PC-9 (cell line): ENCODE results near the gene B3GALNT1. TPM values are rescaled to one million over a fixed set of nuclear protein-coding genes. Genes with fewer than 3 reads are reported as not detected.
"Not testable (repeated sequence)": the region's sequence is repeated elsewhere in the genome, so short reads cannot be mapped to it uniquely, and the experiment has no call there.

Experiments used
- BruUV-seq: library from RNA; stranded (reverse); fragments of 400-500 nt; replicated peaks from 2 replicates; lab custom pipeline; 2021; lab: Mats Ljungman, UMichigan
- CTCF ChIA-PET: fragments of 300-600 bp; sonication (Branson Sonifier 250); formaldehyde crosslinking; loops from one replicate; lab custom pipeline; 2022; ENCODE audit warnings: antibody characterized with exemption; lab: Charles Lee
- POLR2A ChIA-PET: fragments of 300-600 bp; sonication (Branson Sonifier 250); formaldehyde crosslinking; loops from one replicate; lab custom pipeline; 2022; ENCODE audit warnings: antibody characterized with exemption; ENCODE audit not compliant: unreplicated experiment; lab: Charles Lee
- DNase-seq, 2 experiments: peaks; one replicate each; pipeline versions ENCODE4 v3.0.0 to v3.0.0-alpha.2; 2015 to 2022; ENCODE audit warnings: mixed read lengths in 1 of 2
- H2AFZ ChIP-seq: fragments of 200-600 bp; sonication (generic); 2 replicates; pipeline ENCODE4 v1.8.1; 2017; ENCODE audit warnings: antibody characterized with exemption
- H3F3A ChIP-seq: fragments of 200-600 bp; sonication (generic); 2 replicates; pipeline ENCODE4 v1.8.1; 2017; ENCODE audit warnings: antibody characterized with exemption, mild to moderate bottlenecking, low read depth; ENCODE audit not compliant: insufficient read depth
- H3K27ac ChIP-seq: fragments of 200-600 bp; sonication (generic); 2 replicates; pipeline ENCODE4 v1.6.1; 2016; ENCODE audit warnings: mixed run types
- H3K27me3 ChIP-seq: fragments of 200-600 bp; sonication (generic); 2 replicates; pipeline ENCODE4 v1.6.1; 2016; ENCODE audit warnings: low read depth, mixed run types; ENCODE audit not compliant: insufficient read depth
- H3K36me3 ChIP-seq: fragments of 200-600 bp; sonication (generic); 2 replicates; pipeline ENCODE4 v1.6.1; 2016; ENCODE audit warnings: low read depth, mixed run types
- H3K4me1 ChIP-seq: fragments of 200-600 bp; sonication (generic); replicated peaks from 2 replicates; pipeline ENCODE4 v1.6.1; 2016; ENCODE audit warnings: mixed run types; ENCODE audit not compliant: insufficient read depth
- H3K4me2 ChIP-seq: fragments of 200-600 bp; sonication (generic); 2 replicates; pipeline ENCODE4 v1.6.1; 2017; ENCODE audit warnings: mixed run types
- H3K4me3 ChIP-seq: fragments of 200-600 bp; sonication (generic); 2 replicates; pipeline ENCODE4 v1.6.1; 2016; ENCODE audit warnings: mixed run types
- H3K79me2 ChIP-seq: fragments of 200-600 bp; sonication (generic); 2 replicates; pipeline ENCODE4 v1.6.1; 2017; ENCODE audit warnings: low read depth, mixed run types
- H3K9me2 ChIP-seq: fragments of 200-600 bp; sonication (generic); 2 replicates; pipeline ENCODE4 v1.8.1; 2017; ENCODE audit warnings: mild to moderate bottlenecking; ENCODE audit not compliant: insufficient read depth
- H3K9me3 ChIP-seq: fragments of 200-600 bp; sonication (generic); 2 replicates; pipeline ENCODE4 v1.8.1; 2016; ENCODE audit warnings: low read depth; ENCODE audit not compliant: insufficient read depth
- H4K20me1 ChIP-seq: fragments of 200-600 bp; sonication (generic); 2 replicates; pipeline ENCODE4 v1.8.1; 2017; ENCODE audit not compliant: insufficient read depth
- CTCF ChIP-seq: fragments of 200-600 bp; sonication (generic); conservative IDR thresholded peaks from 2 replicates; pipeline ENCODE4 v1.6.1; 2017; ENCODE audit warnings: mixed run types, antibody characterized with exemption, mild to moderate bottlenecking, moderate library complexity
- EZH2 ChIP-seq: fragments of 200-600 bp; sonication (generic); IDR thresholded peaks from 2 replicates; pipeline ENCODE4 v1.8.0; 2017; ENCODE audit warnings: antibody characterized with exemption, low read depth
- intact Hi-C: fragments of 100-400 bp; cut with micrococcal nuclease; formaldehyde crosslinking; loops from one replicate; pipeline ENCODE4 v1.10.0; 2022; ENCODE audit not compliant: unreplicated experiment
- total RNA-seq: library from RNA; stranded (reverse); gene quantifications from 2 replicates; pipeline ENCODE4 v1.2.3, GENCODE V29; 2021

Gene B3GALNT1
- total RNA-seq, 1 experiment from 2014 or later = 8.8 TPM

- ChIA-PET CTCF (interaction anchor here (0.7 kb wide), 1 partner anchor 9 kb away, joined by 16 read pairs; no protein-coding TSS in a partner anchor), POLR2A (no interaction called here)
- intact Hi-C loops = no loop called here
- no peak overlapping the region for H3K4me3 ChIP-seq
- BruUV-seq = no TSS peak
- H3K9me2 ChIP-seq = peaks cover 3% of the 10 kb centered on the region; the same call in 1 of the 2 replicates
- no peak overlapping the region for H3K27ac ChIP-seq
- H2AFZ ChIP-seq = no peak overlapping the region
- no peaks in the 10 kb centered on the region for H4K20me1 ChIP-seq
- no peaks in the 10 kb centered on the region for H3K4me1 ChIP-seq
- H3K9me3 ChIP-seq = no peaks in the 10 kb centered on the region
- no peaks in the 10 kb centered on the region for H3F3A ChIP-seq
- TF ChIP-seq EZH2 (no peak), CTCF (no peak)
- DNase-seq = no peak
- H3K36me3 ChIP-seq = no peaks in the 10 kb centered on the region
- H3K79me2 ChIP-seq = no peaks in the 10 kb centered on the region
- no peak overlapping the region for H3K4me2 ChIP-seq
- H3K27me3 ChIP-seq = no peaks in the 10 kb centered on the region
These were observed 66.4 kb downstream of the B3GALNT1 start for GRCh38 chr3:161038725-161039124.

GRCh38 chr3:161035711-161036110, 69.4 kb downstream of the B3GALNT1 start:
- POLR2A ChIA-PET = interaction anchor here (0.5 kb wide), 1 partner anchor 194 kb away, joined by 7 read pairs; no protein-coding TSS in a partner anchor
- no peaks in the 10 kb centered on the region for H3K36me3 ChIP-seq
- no TSS peak for BruUV-seq
- H3K4me3 ChIP-seq = no peak overlapping the region
- H2AFZ ChIP-seq = no peak overlapping the region
- no peaks in the 10 kb centered on the region for H3K9me2 ChIP-seq
- TF ChIP-seq EZH2 (no peak), CTCF (no peak)
- DNase-seq = no peak
- H3K79me2 ChIP-seq = no peaks in the 10 kb centered on the region
- peaks cover 4% of the 10 kb centered on the region; the same call in 1 of the 2 replicates for H3F3A ChIP-seq
- no peaks in the 10 kb centered on the region for H4K20me1 ChIP-seq
- intact Hi-C loops = no loop called here
- H3K4me1 ChIP-seq = peaks cover 11% of the 10 kb centered on the region
- no peak overlapping the region for H3K27ac ChIP-seq
- no peaks in the 10 kb centered on the region for H3K27me3 ChIP-seq
- CTCF ChIA-PET = no interaction called here
- no peaks in the 10 kb centered on the region for H3K9me3 ChIP-seq
- H3K4me2 ChIP-seq = no peak overlapping the region

DNA sequence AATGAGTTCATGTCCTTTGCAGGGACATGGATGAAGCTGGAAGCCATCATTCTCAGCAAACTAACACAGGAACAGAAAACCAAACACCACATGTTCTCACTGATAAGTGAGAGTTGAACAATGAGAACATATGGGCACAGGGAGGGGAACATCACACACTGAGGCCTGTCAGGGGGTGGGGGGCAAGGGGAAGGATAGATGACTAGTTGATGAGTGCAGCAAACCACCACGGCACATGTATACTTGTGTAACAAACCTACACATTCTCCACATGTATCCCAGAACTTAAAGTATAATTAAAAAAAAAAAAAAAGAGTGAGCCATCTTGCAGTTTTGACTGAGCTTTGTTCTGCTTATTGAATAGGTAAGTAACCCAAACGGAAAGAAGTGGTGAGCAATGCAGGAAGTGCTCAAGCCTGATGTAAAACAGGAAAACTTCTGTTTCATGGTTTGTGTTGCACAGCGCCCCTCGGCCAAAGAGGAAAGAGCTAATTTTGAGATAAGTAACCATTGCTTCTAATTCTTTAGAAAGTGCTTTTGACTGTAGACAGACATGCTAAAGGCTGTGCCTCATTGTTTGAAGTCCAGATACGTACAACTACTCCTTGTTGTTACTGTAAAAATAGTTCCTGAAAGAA, 70.1 kb downstream of the B3GALNT1 start:
- H3K36me3 ChIP-seq, H3K4me3 ChIP-seq, POLR2A ChIA-PET, CTCF ChIA-PET, H3K4me2 ChIP-seq, H4K20me1 ChIP-seq, H3K27me3 ChIP-seq, BruUV-seq, H3F3A ChIP-seq, H3K9me2 ChIP-seq, H2AFZ ChIP-seq, H3K9me3 ChIP-seq, intact Hi-C loops, H3K27ac ChIP-seq, DNase-seq, H3K79me2 ChIP-seq: not testable (repeated sequence)
- peaks cover 14% of the 10 kb centered on the region for H3K4me1 ChIP-seq

Other genes starting within 250 kb of the B3GALNT1 start
- 56.5 and 64.2 TPM in 2 replicates for gene NMD3, start 116.0 kb upstream of the B3GALNT1 start, total RNA-seq